ENCODE results near the gene ALKBH1.
"Not testable (repeated sequence)": the region's sequence is repeated elsewhere in the genome, so short reads cannot be mapped to it uniquely, and the experiment has no call there.

ALKBH1 gene

DNA sequence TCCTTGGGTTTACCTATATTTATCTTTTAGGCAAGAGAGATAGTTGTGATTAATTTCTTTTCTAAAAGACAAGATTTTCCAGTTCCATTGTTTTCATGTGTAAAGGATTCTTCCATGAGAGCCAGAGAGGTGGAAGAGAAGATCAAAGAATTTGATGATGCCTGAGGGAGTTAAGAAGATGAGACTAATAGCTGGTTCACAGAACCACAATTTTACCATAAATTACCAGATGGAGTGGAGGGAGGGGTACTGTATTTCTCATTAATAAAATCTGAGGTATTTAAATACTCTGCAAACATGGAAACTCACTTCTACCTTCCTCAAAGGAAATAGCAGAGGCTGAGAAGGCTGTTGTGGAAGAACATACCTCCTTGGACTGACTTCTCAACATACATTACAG, 34.6 kb downstream of the ALKBH1 start:
- no peak for DNase-seq

DNA sequence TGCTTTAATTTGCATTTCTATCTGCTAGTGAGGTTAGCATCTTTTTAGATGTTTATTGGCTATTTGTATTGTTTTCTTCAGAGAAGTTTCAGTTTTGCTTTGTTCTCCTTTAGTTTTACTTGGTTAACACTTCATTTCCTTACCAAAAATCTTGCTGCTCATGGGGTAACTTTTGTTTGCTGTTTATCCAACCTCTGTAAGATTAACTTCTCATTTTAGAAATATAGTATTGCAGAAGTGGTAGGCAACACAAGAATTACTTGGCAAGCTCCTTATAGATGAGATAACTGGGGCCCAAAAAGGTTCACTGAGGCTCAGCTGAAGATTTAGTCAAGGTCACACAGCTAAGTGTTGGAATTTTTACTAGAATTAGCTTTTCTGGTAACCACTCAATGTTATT, 40.5 kb downstream of the ALKBH1 start:
- no peak for DNase-seq

DNA sequence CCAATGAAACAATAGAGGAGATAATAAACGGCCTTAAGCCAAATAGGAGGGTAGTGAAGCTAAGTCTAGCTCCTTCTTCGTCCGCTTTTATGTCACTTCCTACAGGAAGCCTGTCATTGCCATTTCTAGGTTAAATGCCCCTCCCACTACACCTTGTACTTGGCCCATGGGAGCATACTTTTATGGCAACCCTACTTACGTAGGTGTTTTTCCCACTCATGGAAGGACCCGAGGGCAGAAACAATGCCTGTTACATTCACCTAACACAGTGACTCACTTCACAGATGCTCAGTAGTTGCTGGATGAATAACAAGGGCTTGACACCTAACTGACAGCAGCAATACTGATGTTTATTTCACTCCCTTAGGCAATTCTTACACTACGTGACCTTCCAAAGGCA, 44.5 kb downstream of the ALKBH1 start:
- DNase-seq, result no peak

DNA sequence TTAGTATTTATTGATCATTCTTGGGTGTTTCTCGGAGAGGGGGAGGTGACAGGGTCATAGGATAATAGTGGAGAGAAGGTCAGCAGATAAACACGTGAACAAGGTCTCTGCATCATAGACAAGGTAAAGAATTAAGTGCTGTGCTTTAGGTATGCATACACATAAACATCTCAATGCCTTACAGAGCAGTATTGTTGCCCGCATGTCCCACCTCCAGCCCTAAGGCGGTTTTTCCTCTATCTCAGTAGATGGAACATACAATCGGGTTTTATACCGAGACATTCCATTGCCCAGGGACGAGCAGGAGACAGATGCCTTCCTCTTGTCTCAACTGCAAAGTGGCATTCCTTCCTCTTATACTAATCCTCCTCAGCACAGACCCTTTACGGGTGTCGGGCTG, 46.3 kb downstream of the ALKBH1 start:
- not testable (repeated sequence) for DNase-seq

DNA sequence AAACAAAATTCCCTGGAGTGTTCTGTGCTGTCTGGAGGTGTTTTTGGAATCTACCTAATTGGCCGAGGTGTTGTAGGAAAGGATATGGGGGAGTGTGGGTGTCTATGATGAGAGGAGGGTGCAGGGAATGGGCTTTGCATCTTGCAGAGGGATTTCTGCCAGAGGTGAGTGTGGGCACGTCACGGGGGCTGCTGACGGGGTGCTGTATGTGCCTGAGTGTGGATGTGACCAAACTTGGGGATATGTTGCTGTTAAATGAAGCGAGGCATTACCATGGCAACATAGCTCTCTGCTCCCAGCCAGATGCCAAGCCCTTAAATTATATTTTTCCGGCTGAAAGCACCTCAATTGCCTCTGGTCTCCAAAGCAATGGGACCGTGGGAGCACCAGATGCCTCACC, 47.1 kb downstream of the ALKBH1 start:
- DNase-seq, result peak; percentile 59

DNA sequence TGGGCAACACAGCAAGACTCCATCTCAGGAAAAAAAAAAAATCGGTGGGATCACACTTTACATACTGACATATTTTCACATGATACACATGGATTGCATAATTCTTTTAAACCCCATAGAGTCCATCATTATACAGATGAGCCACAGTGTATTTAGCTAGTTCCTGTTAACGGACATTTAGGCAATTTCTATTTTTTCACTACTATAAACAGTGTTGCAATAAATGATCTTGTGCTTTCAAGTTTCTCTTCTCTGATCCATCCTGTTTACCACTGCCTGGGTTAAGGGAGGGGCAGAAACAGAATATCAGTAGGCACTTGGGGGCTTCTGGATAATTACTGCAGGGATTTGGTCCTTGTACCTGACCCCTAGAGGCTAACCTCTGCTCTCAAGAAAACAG, 48.0 kb downstream of the ALKBH1 start:
- DNase-seq, result no peak

DNA sequence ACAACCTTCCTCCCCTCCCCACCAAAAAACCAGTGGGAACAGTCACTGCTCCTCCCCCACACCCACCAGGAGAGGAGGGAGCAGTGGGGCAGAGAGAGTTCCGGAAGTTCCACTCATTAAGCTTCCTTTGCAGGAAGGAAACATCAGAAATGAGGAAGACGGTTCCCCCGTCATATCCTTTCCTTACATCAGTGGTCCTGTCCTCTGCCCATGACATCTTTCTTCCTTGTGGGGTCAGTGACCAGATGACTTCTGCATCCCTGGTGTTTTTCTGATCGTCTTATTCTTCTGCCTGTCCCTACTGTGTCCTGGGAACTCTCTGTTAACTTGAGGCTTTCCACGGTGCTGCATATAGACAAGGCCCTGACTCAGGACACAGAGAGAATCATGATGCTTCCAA, 50.5 kb downstream of the ALKBH1 start:
- no peak for DNase-seq

DNA sequence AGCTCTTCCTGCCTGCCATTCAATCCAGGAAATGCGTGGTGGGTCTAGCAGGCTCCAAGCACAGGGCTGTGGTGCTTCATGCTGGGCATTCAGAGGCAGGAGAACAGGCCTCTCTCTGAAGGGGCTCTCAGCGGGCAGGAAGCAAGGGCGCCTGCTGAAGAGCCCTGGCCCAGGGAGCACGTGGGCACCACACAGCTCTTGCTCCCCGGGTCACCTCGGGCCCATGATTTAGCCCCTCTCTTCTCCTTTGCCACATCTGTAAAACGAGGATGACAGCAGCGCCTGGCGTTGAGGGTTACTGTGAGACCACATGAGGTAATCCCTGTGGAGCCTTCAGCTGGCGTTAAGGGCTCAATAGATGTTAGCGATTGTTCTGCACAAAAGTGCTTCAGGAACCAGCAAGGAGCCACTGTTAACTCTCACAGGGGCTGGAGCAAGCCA, 53.8 kb downstream of the ALKBH1 start:
- no peak for DNase-seq

DNA sequence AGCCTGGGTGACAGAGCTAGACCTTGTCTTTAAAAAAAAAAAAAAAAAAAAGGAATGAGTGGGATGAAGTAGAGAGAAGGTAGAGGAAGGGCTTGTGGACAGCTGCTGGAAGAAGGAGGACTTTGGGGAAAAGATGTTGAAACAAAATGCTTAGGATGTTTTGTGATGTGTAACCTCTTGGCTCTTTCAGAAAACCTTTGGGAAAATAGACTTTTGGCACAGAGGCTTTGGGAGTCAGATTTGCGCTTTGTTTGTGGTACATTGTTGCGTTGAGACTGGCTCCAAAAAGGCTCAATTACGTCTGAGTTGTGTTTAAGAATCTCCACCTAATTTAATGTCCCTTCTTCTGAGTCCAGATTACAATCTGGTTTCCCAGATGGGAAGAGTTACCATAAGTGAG, 58.5 kb downstream of the ALKBH1 start:
- DNase-seq, result no peak

DNA sequence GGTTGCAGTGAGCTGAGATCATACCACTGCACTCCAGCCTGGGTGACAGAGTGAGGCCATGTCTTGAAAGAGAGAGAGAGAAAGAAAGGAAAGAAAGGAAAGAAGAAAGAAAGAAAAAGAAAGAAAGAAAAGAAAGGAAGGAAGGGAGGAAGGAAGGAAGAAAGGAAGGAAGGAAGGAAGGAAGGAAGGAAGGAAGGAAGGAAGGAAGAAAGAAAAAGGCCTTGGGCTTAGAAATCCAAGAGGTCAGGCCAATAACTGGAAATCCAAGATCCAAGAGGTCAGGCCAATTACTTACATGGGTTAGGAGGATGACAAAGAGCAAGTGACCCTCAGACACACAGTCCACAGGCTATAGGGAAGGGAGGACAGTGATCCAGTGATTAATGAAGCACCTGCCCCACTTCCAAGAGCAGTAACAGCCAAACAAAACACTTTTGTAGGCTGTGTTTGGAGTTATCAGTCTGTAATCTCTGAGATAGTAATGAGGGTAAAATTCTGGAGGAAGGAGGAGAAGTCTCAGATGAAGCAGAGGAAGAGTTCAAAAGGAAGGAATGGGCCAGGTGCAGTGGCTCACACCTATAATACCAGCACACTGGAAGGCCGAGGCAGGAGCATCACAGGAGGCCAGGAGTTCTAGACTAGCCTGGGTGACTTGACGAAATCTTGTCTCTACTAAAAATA, 59.2 kb downstream of the ALKBH1 start:
- no peak for DNase-seq

DNA sequence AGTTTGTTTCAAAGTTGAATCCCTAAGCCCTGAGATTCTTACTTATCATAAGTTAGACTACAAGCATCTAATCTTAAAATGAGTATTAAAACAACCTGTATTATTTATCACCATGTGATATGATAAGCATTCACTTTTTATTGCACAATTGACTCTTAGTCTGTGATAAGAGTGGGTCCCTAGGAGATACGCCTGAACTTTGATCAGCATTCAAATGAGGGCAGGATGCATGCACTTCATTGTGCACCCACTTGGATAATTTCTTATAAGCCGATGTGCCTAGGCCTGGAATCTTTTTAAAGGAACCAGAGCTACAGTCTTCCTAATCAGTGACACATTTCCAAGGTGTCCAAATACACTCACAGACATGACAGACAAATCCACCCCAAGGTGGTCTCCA, 60.0 kb downstream of the ALKBH1 start:
- no peak for DNase-seq

DNA sequence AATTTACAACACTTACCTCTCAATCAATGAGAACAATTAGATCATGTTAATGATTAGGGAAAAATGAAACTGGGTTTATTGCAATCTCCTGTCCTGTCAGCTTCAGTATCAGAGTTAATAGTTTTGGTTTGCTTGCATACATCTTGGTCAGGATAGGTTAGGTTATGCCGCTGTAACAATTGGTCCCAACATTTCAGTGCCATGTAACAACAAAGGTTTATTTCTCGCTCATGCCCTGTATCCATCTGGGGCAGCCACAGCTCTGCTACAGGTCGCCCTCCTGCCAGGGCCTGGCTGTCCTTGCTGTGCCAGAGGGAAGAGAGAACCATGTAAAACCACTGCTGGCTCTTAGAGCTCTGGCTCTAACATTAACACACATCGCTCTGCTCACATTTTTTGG, 60.9 kb downstream of the ALKBH1 start:
- no peak for DNase-seq

DNA sequence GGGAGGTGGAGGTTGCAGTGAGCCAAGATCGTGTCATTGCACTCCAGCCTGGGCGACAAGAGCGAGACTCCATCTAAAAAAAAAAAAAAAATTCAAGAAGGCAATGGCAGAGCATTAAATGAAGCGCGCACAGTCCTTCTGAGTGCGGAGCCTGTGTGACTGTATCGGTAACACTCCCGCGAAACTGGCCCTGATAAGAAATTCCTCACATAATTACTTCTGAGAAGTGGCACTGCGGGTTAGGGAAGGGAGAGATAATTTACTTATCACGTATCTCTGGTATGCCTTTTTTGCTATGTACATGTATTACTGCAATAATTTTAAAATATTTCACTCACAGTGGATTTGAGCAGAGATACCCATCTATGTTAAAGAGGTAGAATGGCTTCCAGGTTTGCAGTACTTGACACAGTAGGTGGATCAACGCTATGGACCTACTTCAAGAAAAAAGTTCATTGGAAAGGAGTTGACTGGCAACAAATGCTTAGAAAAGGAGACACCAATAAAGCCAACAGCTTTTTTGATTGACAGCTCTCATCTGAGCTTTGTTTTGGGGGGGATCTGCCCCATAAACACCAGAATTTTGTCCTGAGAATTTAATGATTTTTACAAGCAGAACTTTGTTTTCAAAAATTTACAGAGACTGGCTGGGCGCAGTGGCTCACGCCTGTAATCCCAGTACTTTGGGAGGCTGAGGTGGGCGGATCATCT, 62.1 kb downstream of the ALKBH1 start:
- no peak for DNase-seq

DNA sequence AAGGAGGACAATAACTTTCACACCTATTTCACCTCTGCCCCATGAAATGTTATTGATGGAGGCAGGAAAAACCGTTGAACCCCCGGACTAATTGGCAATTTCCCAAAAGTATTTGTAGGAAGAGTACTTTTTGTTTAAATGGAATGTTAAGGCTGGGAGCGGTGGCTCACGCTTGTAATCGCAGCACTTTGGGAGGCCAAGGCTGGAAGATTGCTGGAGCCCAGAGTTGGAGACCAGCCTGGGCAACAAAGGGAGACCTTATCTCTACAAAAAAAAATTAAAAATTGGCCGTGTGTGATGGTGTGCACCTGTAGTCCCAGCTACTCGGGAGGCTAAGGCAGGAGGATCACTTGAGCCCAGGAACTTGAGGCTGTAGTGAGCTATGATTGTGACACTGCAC, 65.4 kb downstream of the ALKBH1 start:
- DNase-seq, result no peak

DNA sequence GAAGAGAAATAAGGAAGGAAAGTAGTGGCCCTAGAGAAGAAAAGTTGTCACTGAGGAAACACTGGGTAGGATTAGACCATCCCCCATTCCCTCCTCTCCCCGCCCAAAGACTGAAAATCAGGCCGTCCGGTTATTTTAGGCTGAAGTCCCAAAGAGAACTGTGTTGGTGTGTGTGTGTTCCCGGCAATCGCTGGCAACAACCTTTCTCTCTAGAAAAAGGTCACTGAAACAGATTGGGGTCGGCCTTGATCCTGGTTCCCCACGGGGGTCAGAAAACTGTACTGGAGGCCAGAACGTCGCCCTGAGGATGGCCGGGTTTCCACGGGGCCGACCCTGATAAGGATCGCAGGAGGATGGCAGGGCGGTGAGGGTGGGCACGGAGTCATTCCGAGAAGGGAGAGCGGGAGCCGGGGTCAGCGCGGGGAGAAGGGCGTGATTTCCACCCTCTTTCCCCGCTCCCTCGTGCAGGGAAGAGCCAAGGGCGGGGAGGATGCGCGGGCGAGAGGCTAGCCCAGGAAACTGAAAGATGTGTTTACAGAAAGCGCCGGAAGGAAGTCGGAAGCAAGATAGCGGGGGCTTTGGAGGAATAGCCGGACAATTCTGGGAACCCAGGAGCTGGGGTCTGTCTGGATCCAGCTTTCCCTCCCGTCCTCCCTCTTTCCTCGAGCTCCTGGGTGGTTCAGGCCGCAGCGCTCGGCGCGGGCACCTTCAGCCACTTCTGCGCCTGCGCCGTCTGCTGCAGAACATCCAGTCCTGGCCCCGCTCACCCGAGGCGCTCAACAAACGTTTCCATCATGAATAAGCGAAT, 66.1 kb downstream of the ALKBH1 start:
- DNase-seq, result no peak

DNA sequence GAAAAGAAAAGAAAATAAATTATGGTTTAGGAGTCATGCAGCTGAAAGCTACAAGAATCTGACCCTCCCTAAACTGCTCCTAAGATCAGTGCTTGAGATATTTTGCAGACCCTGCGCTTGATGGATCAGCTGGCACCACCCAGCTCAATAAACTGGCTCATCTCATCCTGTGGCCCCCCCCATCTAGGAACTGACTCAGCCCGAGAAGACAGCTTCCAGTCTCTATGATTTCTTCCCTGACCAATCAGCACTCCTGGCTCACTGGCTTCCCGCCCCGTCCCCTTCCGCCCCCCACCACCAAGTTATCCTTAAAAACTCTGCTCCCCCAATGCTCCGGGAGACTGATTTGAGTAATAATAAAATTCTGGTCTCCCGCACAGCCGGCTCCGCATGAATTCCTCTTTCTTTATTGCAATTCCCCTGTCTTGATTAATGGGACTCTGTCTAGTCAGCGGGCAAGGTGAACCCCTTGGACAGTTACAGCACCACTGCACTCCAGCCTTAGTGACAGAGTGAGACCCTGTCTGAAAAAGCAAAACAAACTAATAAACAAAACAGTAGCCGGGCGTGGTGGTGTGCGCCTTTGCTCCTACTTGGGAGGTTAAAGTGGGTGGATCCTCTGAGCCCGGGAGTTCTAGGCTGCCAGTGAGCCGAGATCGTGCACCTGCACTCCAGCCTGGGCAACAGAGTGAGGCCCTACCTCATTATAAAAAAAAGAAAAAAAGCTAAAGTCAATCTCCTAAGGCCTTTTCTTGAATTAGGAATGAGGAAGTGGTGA, 66.9 kb downstream of the ALKBH1 start:
- no peak for DNase-seq

DNA sequence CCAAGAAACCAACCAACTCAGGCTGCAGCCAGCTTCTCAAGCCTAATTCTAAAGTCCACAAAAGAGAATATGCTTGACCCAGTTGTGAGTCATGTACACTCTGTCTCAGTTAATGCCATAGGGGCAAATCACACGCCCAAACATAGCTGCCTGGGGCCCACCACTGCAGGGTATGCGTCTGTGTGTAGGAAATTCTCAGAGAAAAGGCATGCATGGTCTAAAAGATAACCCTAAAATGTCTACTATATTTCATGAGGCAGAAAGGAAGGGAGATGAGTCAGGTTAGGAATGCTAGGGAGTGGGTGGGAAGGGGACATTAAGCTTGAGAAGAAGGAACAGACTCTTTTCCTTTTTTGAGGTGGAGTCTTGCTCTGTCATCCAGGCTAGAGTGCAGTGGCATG, 69.1 kb downstream of the ALKBH1 start:
- DNase-seq, result no peak

DNA sequence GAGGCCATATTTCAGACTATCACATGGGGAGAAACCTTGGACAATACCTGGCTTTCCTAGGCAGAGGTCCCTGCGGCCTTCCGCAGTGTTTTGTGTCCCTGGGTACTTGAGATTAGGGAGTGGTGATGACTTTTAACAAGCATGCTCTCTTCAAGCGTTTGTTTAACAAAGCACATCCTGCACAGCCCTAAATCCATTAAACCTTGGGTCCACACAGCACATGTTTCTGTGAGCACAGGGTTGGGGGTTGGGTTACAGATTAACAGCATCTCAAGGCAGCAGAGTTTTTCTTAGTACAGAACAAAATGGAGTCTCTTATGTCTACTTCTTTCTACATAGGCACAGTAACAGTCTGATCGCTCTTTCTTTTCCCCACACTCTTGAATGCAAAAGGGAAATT, 72.0 kb downstream of the ALKBH1 start:
- DNase-seq, result not testable (repeated sequence)

DNA sequence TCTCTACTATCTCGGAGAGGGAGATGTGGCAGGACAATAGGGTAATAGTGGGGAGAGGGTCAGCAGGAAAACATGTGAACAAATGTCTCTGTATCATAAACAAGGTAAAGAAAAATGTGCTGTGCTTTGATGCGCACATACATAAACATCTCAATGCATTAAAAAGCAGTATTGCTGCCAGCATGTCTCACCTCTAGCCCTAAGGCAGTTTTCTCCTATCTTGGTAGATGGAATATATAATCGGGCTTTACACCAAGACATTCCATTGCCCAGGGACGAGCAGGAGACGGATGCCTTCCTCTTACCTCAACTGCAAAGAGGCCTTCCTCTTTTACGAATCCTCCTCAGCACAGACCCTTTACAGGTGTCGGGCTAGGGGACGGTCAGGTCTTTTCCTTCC, 72.4 kb downstream of the ALKBH1 start:
- not testable (repeated sequence) for DNase-seq

DNA sequence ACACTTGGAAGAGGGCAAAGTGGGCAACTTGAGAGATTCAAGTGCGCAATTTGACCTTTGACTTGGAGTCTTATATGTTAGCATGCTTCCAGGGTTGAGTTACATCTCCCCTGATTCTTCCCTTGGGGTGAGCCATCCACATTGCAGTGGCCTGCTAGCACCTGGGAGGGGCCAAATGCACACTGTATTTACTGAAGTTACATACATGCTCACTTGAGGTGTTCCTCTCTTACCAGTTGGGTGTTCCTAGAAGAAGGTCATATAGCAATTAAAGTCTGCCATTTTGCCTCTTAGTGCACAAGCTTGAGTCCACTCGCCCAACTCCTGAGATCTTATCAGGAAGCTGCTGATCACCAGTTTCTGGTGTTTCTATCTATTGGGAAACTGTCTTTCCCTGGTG, 77.7 kb downstream of the ALKBH1 start:
- DNase-seq, result no peak

DNA sequence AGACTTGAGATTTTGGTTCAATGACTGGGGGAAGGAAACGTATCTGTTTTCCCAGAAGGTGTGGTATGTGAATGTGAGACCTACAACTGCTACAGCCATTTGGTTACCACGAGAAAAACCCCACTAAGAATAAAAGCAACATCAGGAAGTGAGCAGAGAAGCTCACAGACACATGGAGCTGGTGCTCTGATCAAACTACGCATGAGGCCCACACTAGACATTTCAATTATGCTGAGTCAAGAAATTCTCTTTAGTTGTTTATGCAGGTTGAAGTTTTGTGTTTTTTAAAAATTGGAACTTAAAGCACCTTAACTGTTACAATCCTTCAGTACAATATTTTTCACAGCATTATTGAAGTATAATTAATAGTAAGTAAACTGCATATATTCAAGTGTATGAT, 82.5 kb downstream of the ALKBH1 start:
- no peak for DNase-seq

DNA sequence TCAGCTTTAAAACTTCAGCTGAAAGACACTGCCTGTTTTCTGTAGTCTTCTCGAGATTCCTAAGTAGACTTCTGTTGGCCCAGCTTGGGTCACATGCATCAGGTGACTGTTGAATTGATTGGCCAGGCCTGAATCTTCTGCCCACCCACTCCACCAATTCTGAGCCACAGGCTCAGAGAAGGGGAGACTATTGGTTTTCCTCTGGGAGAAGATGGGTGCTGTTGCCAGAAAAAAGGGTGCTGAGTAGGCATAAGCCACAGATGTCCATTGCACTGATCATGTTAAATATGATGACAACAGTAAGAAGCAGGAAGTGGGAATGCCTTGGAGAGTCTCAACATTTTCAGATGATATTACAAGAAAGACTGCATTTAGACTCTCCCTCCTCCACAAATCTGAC, 84.6 kb downstream of the ALKBH1 start:
- no peak for DNase-seq
